GM23338 (cell line): ENCODE measurements around the gene TAF1B. TPM values are rescaled to one million over a fixed set of nuclear protein-coding genes. Genes with fewer than 3 reads are reported as not detected.
A peak's percentile ranks its signal among the peaks of the same experiment; 100 is the strongest.

Experiments used
- ATAC-seq: fragments of 200-7000 bp; cut with Tn5 transposase; 3 replicates; pipeline ENCODE4 v1.9.1; 2020
- DNase-seq: peaks from one replicate; pipeline ENCODE4 v3.0.0-alpha.2; 2015; ENCODE audit warnings: low spot score
- H2AFZ ChIP-seq: fragments of 200-600 bp; sonication (generic); 2 replicates; pipeline ENCODE4 v1.8.0; 2016; ENCODE audit warnings: antibody characterized with exemption, mild to moderate bottlenecking, moderate library complexity
- H3F3A ChIP-seq: fragments of 200-600 bp; sonication (generic); replicated peaks from 2 replicates; pipeline ENCODE4 v1.8.0; 2017; ENCODE audit warnings: antibody characterized with exemption, mixed run types, low read depth
- H3K27ac ChIP-seq: fragments of 200-600 bp; sonication (generic); 2 replicates; pipeline ENCODE4 v1.6.1; 2016; ENCODE audit warnings: low read depth
- H3K27me3 ChIP-seq: fragments of 200-600 bp; sonication (generic); 2 replicates; pipeline ENCODE4 v1.8.0; 2016; ENCODE audit warnings: mild to moderate bottlenecking, mixed run types, moderate library complexity; ENCODE audit not compliant: insufficient read depth
- H3K36me3 ChIP-seq: fragments of 200-600 bp; sonication (generic); 2 replicates; pipeline ENCODE4 v1.8.0; 2016; ENCODE audit warnings: mild to moderate bottlenecking; ENCODE audit not compliant: insufficient read depth
- H3K4me1 ChIP-seq: fragments of 200-600 bp; sonication (generic); 2 replicates; pipeline ENCODE4 v1.8.0; 2016; ENCODE audit warnings: mild to moderate bottlenecking, moderate library complexity; ENCODE audit not compliant: insufficient read depth
- H3K4me2 ChIP-seq: fragments of 200-600 bp; sonication (generic); 2 replicates; pipeline ENCODE4 v1.7.1; 2017; ENCODE audit warnings: mixed run types
- H3K4me3 ChIP-seq: fragments of 200-600 bp; sonication (generic); 2 replicates; pipeline ENCODE4 v1.6.1; 2016; ENCODE audit warnings: mixed run types
- H3K79me2 ChIP-seq: fragments of 200-600 bp; sonication (generic); replicated peaks from 2 replicates; pipeline ENCODE4 v1.8.0; 2017; ENCODE audit warnings: mild to moderate bottlenecking; ENCODE audit not compliant: insufficient read depth
- H3K9me2 ChIP-seq: fragments of 200-600 bp; sonication (generic); 2 replicates; pipeline ENCODE4 v1.8.0; 2017; ENCODE audit not compliant: insufficient read depth
- H4K20me1 ChIP-seq: fragments of 200-600 bp; sonication (generic); replicated peaks from 2 replicates; pipeline ENCODE4 v1.8.0; 2017; ENCODE audit warnings: mild to moderate bottlenecking; ENCODE audit not compliant: insufficient read depth
- H3K27ac Mint-ChIP-seq: 2 replicates; pipeline ENCODE4 v1.8.0; 2020; ENCODE audit warnings: inconsistent platforms, mild to moderate bottlenecking, moderate library complexity, mixed read lengths
- H3K27me3 Mint-ChIP-seq: 3 replicates; pipeline ENCODE4 v1.8.0; 2022; ENCODE audit warnings: low read depth, mild to moderate bottlenecking, moderate library complexity, mixed read lengths, inconsistent platforms; ENCODE audit not compliant: insufficient read depth, poor library complexity
- H3K36me3 Mint-ChIP-seq: 3 replicates; pipeline ENCODE4 v1.8.0; 2021; ENCODE audit warnings: low read depth, mild to moderate bottlenecking, inconsistent platforms, moderate library complexity, mixed read lengths
- H3K4me1 Mint-ChIP-seq: 3 replicates; pipeline ENCODE4 v1.8.0; 2020; ENCODE audit warnings: mild to moderate bottlenecking, inconsistent platforms, mixed read lengths
- H3K4me3 Mint-ChIP-seq: 3 replicates; pipeline ENCODE4 v1.8.0; 2021; ENCODE audit warnings: moderate library complexity, mild to moderate bottlenecking, inconsistent platforms, mixed read lengths
- H3K9me3 Mint-ChIP-seq: 3 replicates; pipeline ENCODE4 v1.8.0; 2020; ENCODE audit warnings: moderate library complexity, mild to moderate bottlenecking, inconsistent platforms, mixed read lengths
- CREB1 ChIP-seq: fragments of 250-450 bp; sonication (Bioruptor Pico); IDR thresholded peaks from 2 replicates; pipeline ENCODE4 v1.5.0; 2020; ENCODE audit warnings: low read depth, mild to moderate bottlenecking, moderate library complexity
- ETS1 ChIP-seq: IDR thresholded peaks from 2 replicates; pipeline ENCODE4 v1.6.1; 2016; ENCODE audit warnings: antibody characterized with exemption
- EZH2 ChIP-seq: fragments of 200-600 bp; sonication (generic); IDR thresholded peaks from one replicate; pipeline ENCODE4 v1.8.0; 2017; ENCODE audit warnings: antibody characterized with exemption, mild to moderate bottlenecking, low read depth; ENCODE audit not compliant: unreplicated experiment
- EZH2phosphoT487 ChIP-seq: fragments of 200-600 bp; sonication (generic); IDR thresholded peaks from one replicate; pipeline ENCODE4 v1.8.1; 2018; ENCODE audit warnings: antibody characterized with exemption; ENCODE audit not compliant: unreplicated experiment
- JUNB ChIP-seq: IDR thresholded peaks from one replicate; pipeline ENCODE4 v1.6.1; 2016; ENCODE audit warnings: antibody characterized with exemption; ENCODE audit not compliant: unreplicated experiment
- NANOG ChIP-seq: IDR thresholded peaks from 2 replicates; pipeline ENCODE4 v1.6.1; 2016; ENCODE audit warnings: antibody characterized with exemption, borderline replicate concordance
- POLR2AphosphoS5 ChIP-seq: IDR thresholded peaks from 2 replicates; pipeline ENCODE4 v1.6.1; 2016; ENCODE audit warnings: antibody characterized with exemption, low read depth
- STAT1 ChIP-seq: IDR thresholded peaks from one replicate; pipeline ENCODE4 v1.6.1; 2016; ENCODE audit warnings: antibody characterized with exemption; ENCODE audit not compliant: unreplicated experiment
- ZNF114 ChIP-seq: fragments of 250-450 bp; sonication (Bioruptor Pico); IDR thresholded peaks from 2 replicates; pipeline ENCODE4 v1.5.0; 2020; ENCODE audit warnings: mild to moderate bottlenecking, moderate library complexity
- ZNF331 ChIP-seq: fragments of 250-450 bp; sonication (Bioruptor Pico); IDR thresholded peaks from 2 replicates; pipeline ENCODE4 v1.5.0; 2020; ENCODE audit warnings: low read depth, mild to moderate bottlenecking, moderate library complexity
- ZNF462 ChIP-seq: fragments of 250-450 bp; sonication (Bioruptor Pico); IDR thresholded peaks from 2 replicates; pipeline ENCODE4 v1.5.0; 2020; ENCODE audit warnings: mild to moderate bottlenecking, moderate library complexity
- polyA plus RNA-seq: library from polyadenylated mRNA; unstranded; fragments of >200 nt; fragmentation: Nextera tagmentation; extraction: Ambion mirVana; gene quantifications from 2 replicates; pipeline ENCODE4 v1.2.1, GENCODE V29; 2016
- total RNA-seq: library from RNA; depleted of rRNA; stranded (reverse); fragments of >200 nt; shearing (Covaris generic); gene quantifications from 2 replicates; pipeline ENCODE4 v1.2.3, GENCODE V29; 2014
- TF ChIP-seq, protein P1 (sequence below), 2 experiments: fragments of 200-600 bp in 1 of 2; sonication (generic) in 1 of 2; conservative IDR thresholded peaks; 2 replicates each; pipeline versions ENCODE4 v1.5.1 to v1.6.1; 2016 to 2017; ENCODE audit warnings: antibody characterized with exemption in 2 of 2, low read depth in 2 of 2, mild to moderate bottlenecking in 2 of 2, moderate library complexity in 1 of 2
- TF ChIP-seq, protein P2 (sequence below): IDR thresholded peaks from one replicate; pipeline ENCODE4 v1.6.1; 2018; ENCODE audit warnings: antibody characterized with exemption; ENCODE audit not compliant: unreplicated experiment

The TAF1B gene
- total and polyA plus RNA-seq, 2 experiments from 2014 or later: 22.2 to 28.9 TPM

DNA sequence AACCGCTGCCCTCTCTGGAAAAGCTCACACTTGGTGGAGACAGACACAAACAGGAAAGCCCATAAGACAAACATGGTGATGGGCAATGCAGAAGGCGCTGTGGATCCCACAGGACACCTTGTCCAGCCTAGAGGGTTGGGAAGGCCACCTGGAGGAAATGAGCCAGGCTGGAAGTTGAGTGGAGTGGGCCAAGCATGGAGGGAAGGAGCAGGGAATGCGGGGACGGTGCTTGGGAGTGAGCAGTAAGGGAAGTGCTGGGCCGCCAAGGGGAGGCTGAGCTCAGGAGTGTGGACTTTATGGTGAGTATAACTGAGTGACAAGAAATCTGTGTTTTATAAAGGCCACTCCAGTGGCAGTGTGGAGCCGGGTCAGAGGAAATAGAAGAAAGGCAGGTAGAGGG, 105.4 kb downstream of the TAF1B start:
- peaks cover 24% of the 10 kb centered on the region for H3K27me3 Mint-ChIP-seq
- TF ChIP-seq NANOG (no peak), ZNF331 (CRISPR knock-in tag) (no peak), ZNF462 (no peak), EZH2 (no peak), ZNF114 (CRISPR knock-in tag) (no peak), CREB1 (no peak), JUNB (no peak), EZH2phosphoT487 (no peak), POLR2AphosphoS5 (no peak), STAT1 (no peak), ETS1 (no peak)
- TF ChIP-seq, protein P1, sequence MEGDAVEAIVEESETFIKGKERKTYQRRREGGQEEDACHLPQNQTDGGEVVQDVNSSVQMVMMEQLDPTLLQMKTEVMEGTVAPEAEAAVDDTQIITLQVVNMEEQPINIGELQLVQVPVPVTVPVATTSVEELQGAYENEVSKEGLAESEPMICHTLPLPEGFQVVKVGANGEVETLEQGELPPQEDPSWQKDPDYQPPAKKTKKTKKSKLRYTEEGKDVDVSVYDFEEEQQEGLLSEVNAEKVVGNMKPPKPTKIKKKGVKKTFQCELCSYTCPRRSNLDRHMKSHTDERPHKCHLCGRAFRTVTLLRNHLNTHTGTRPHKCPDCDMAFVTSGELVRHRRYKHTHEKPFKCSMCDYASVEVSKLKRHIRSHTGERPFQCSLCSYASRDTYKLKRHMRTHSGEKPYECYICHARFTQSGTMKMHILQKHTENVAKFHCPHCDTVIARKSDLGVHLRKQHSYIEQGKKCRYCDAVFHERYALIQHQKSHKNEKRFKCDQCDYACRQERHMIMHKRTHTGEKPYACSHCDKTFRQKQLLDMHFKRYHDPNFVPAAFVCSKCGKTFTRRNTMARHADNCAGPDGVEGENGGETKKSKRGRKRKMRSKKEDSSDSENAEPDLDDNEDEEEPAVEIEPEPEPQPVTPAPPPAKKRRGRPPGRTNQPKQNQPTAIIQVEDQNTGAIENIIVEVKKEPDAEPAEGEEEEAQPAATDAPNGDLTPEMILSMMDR (conservative IDR thresholded peaks at IDR 0.05; ENCODE audit: low read depth in 2 of 2): no peak
- TF ChIP-seq, protein P2, sequence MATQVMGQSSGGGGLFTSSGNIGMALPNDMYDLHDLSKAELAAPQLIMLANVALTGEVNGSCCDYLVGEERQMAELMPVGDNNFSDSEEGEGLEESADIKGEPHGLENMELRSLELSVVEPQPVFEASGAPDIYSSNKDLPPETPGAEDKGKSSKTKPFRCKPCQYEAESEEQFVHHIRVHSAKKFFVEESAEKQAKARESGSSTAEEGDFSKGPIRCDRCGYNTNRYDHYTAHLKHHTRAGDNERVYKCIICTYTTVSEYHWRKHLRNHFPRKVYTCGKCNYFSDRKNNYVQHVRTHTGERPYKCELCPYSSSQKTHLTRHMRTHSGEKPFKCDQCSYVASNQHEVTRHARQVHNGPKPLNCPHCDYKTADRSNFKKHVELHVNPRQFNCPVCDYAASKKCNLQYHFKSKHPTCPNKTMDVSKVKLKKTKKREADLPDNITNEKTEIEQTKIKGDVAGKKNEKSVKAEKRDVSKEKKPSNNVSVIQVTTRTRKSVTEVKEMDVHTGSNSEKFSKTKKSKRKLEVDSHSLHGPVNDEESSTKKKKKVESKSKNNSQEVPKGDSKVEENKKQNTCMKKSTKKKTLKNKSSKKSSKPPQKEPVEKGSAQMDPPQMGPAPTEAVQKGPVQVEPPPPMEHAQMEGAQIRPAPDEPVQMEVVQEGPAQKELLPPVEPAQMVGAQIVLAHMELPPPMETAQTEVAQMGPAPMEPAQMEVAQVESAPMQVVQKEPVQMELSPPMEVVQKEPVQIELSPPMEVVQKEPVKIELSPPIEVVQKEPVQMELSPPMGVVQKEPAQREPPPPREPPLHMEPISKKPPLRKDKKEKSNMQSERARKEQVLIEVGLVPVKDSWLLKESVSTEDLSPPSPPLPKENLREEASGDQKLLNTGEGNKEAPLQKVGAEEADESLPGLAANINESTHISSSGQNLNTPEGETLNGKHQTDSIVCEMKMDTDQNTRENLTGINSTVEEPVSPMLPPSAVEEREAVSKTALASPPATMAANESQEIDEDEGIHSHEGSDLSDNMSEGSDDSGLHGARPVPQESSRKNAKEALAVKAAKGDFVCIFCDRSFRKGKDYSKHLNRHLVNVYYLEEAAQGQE: no peak
- no peak overlapping the region; the same call in 2 of the 3 replicates for H3K4me3 Mint-ChIP-seq

More for the DNA sequence above, 105.4 kb downstream of the TAF1B start:
- H3K4me1 Mint-ChIP-seq: peaks cover 10% of the 10 kb centered on the region
- no peaks in the 10 kb centered on the region for H3K9me3 Mint-ChIP-seq
- no peaks in the 10 kb centered on the region for H3K9me2 ChIP-seq
- ATAC-seq (no peak), DNase-seq (peak; percentile 10)
- H3K79me2 ChIP-seq: no peaks in the 10 kb centered on the region
- no peak overlapping the region for H3K4me2 ChIP-seq
- no peak overlapping the region for H2AFZ ChIP-seq
- H4K20me1 ChIP-seq: no peaks in the 10 kb centered on the region
- no peak overlapping the region for H3K4me3 ChIP-seq
- no peaks in the 10 kb centered on the region for H3K4me1 ChIP-seq
- peaks cover 39% of the 10 kb centered on the region for H3K27me3 ChIP-seq
- H3K27ac Mint-ChIP-seq: no peak overlapping the region
- no peaks in the 10 kb centered on the region for H3K36me3 Mint-ChIP-seq
- H3K27ac ChIP-seq: no peak overlapping the region
- H3F3A ChIP-seq: no peaks in the 10 kb centered on the region
- H3K36me3 ChIP-seq: no peaks in the 10 kb centered on the region
